HepG2 (cell line): ENCODE measurements around the gene SYMPK. TPM values are rescaled to one million over a fixed set of nuclear protein-coding genes. Genes with fewer than 3 reads are reported as not detected.

ENCODE experiments used
- ARNTL ChIP-seq: sonication (generic); formaldehyde crosslinking; IDR thresholded peaks from 2 replicates; pipeline ENCODE4 v1.4.0; 2020; ENCODE audit warnings: mild to moderate bottlenecking, missing genetic modification reagents
- BORCS8-MEF2B ChIP-seq: sonication (generic); formaldehyde crosslinking; IDR thresholded peaks from 2 replicates; pipeline ENCODE4 v1.8.0; 2022; ENCODE audit warnings: mild to moderate bottlenecking, missing genetic modification reagents
- CAMTA2 ChIP-seq: sonication (generic); formaldehyde crosslinking; IDR thresholded peaks from 2 replicates; pipeline ENCODE4 v1.4.0; 2020; ENCODE audit warnings: mild to moderate bottlenecking, missing genetic modification reagents, borderline replicate concordance
- CBX2 ChIP-seq, 2 experiments: fragments of 200-600 bp in 1 of 2; sonication (generic); formaldehyde crosslinking in 1 of 2; IDR thresholded peaks; 2 replicates each; pipeline versions ENCODE4 v1.7.0 to v1.8.1; 2018 to 2022; ENCODE audit warnings: low read depth in 2 of 2, low read length in 1 of 2, mild to moderate bottlenecking in 1 of 2, missing genetic modification reagents in 1 of 2
- ELF3 ChIP-seq: IDR thresholded peaks from 2 replicates; pipeline ENCODE4 v1.6.1; 2016; ENCODE audit warnings: missing genetic modification reagents, missing compliant biosample characterization
- GATA4 ChIP-seq: sonication (generic); IDR thresholded peaks from 2 replicates; pipeline ENCODE4 v1.6.1; 2016; ENCODE audit warnings: antibody characterized with exemption, low read depth, borderline replicate concordance
- HNRNPK ChIP-seq: fragments of 200-400 bp; formaldehyde crosslinking; IDR thresholded peaks from 2 replicates; pipeline ENCODE4 v1.6.1; 2018; ENCODE audit warnings: low read length, low read depth, moderate library complexity, mild to moderate bottlenecking; ENCODE audit not compliant: poor library complexity, severe bottlenecking
- KDM5B ChIP-seq: sonication (generic); formaldehyde crosslinking; IDR thresholded peaks from 2 replicates; pipeline ENCODE4 v1.4.0; 2020; ENCODE audit warnings: missing genetic modification reagents, mild to moderate bottlenecking, borderline replicate concordance
- MAFK ChIP-seq, 2 experiments: IDR thresholded peaks in 1 of 2; conservative IDR thresholded peaks in 1 of 2; 2 replicates each; pipeline ENCODE4 v1.6.1; 2011; ENCODE audit warnings: improper control_type of control experiment in 2 of 2, low read length in 2 of 2
- NBN ChIP-seq: fragments of 450-650 bp; conservative IDR thresholded peaks from 2 replicates; pipeline ENCODE4 v1.6.1; 2017
- POGZ ChIP-seq: sonication (generic); formaldehyde crosslinking; IDR thresholded peaks from 2 replicates; pipeline ENCODE4 v1.4.0; 2020; ENCODE audit warnings: mild to moderate bottlenecking, missing genetic modification reagents
- RARG ChIP-seq: sonication (generic); formaldehyde crosslinking; IDR thresholded peaks from 2 replicates; pipeline ENCODE4 v1.4.0; 2020; ENCODE audit warnings: low read depth, mild to moderate bottlenecking, missing genetic modification reagents
- STAG1 ChIP-seq: sonication (generic); formaldehyde crosslinking; IDR thresholded peaks from 2 replicates; pipeline ENCODE4 v1.4.0; 2020; ENCODE audit warnings: missing genetic modification reagents
- WIZ ChIP-seq: sonication (generic); formaldehyde crosslinking; IDR thresholded peaks from 2 replicates; pipeline ENCODE4 v1.5.1; 2020; ENCODE audit warnings: mild to moderate bottlenecking, missing genetic modification reagents
- ZBTB1 ChIP-seq: sonication (generic); formaldehyde crosslinking; IDR thresholded peaks from 2 replicates; pipeline ENCODE4 v1.4.0; 2020; ENCODE audit warnings: missing genetic modification reagents, borderline replicate concordance
- ZMYM2 ChIP-seq: sonication (generic); formaldehyde crosslinking; IDR thresholded peaks from 2 replicates; pipeline ENCODE4 v1.8.0; 2022; ENCODE audit warnings: mild to moderate bottlenecking, missing genetic modification reagents
- ZNF263 ChIP-seq: sonication (generic); formaldehyde crosslinking; IDR thresholded peaks from 2 replicates; pipeline ENCODE4 v1.4.0; 2020; ENCODE audit warnings: missing genetic modification reagents
- ZNF30 ChIP-seq: sonication (generic); formaldehyde crosslinking; IDR thresholded peaks from 2 replicates; pipeline ENCODE4 v1.5.0; 2020; ENCODE audit warnings: mild to moderate bottlenecking, missing genetic modification reagents
- polyA plus RNA-seq, 8 experiments: library from polyadenylated mRNA; depleted of rRNA in 3 of 8; stranded (reverse) in 7 of 8; unstranded in 1 of 8; fragments of >200 nt; fragmentation: Illumina TruSeq in 4 of 8; extraction: Trizol in 4 of 8; gene quantifications; 2 replicates each; pipeline versions ENCODE4 v1.2.1 to v1.2.3, GENCODE V29; 2011 to 2016; ENCODE audit warnings: low read depth in 4 of 8, missing spikeins in 1 of 8, mixed read lengths in 1 of 8; ENCODE audit not compliant: insufficient read depth in 1 of 8
- total RNA-seq, 5 experiments: library from RNA; depleted of rRNA; stranded (reverse); fragments of >200 nt; fragmentation: Illumina TruSeq; extraction: Trizol; gene quantifications; 2 replicates each; pipeline ENCODE4 v1.2.3, GENCODE V29; 2016; ENCODE audit warnings: low read depth in 1 of 5
- TF ChIP-seq, protein P1 (sequence below): sonication (generic); formaldehyde crosslinking; IDR thresholded peaks from 2 replicates; pipeline ENCODE4 v1.5.0; 2020; ENCODE audit warnings: mild to moderate bottlenecking, missing genetic modification reagents, borderline replicate concordance
- TF ChIP-seq, protein P2 (sequence below): sonication (generic); formaldehyde crosslinking; IDR thresholded peaks from 2 replicates; pipeline ENCODE4 v1.8.1; 2023; ENCODE audit warnings: mild to moderate bottlenecking, moderate library complexity, missing genetic modification reagents
- TF ChIP-seq, protein P3 (sequence below): sonication (generic); formaldehyde crosslinking; IDR thresholded peaks from 2 replicates; pipeline ENCODE4 v1.9.0; 2021; ENCODE audit warnings: missing genetic modification reagents, borderline replicate concordance

SYMPK gene
- total and polyA plus RNA-seq, 2 of the 13 experiments (the other 11 are each of a cell fraction or from before 2014, with no cell fraction given): 21.9 to 55.7 TPM

DNA sequence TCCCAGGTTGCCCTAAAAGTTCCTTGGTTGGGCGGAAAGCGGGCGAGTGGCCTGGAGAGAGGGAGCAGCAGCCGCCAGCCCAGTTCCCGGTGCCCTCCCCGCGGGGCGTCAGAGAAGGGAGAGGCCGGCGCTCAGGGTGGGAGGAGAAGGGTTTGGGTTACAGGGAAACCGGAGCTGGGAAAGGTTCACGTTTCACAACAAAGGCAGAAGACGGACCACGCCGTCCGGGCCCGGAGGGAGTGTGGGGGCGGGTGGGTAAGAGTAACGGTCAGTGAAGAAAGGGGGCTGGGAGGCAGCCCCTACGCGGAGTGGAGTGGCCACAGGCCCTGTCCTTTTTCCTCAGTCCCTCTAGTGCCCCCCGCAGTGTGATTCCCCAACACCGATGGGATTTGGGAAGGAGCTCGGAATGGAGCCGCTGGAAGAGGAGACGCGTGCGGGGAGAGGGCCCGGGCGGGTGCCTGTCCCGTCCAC is 95.5 kb downstream of the SYMPK start (continued):
- TF ChIP-seq KDM5B (CRISPR knock-in tag) (no peak), STAG1 (no peak), ZMYM2 (CRISPR knock-in tag) (no peak), ZNF263 (CRISPR knock-in tag) (no peak), ARNTL (CRISPR knock-in tag) (no peak), ZBTB1 (no peak), POGZ (CRISPR knock-in tag) (no peak), GATA4 (no peak), RARG (no peak), ZNF30 (CRISPR knock-in tag) (no peak), ELF3 (CRISPR knock-in tag) (peak; percentile 18; the same call in 1 of the 2 replicates), BORCS8-MEF2B (CRISPR knock-in tag) (no peak), CAMTA2 (no peak), WIZ (CRISPR knock-in tag) (no peak), CBX2 (IDR thresholded peaks at IDR 0.05; ENCODE audit: low read depth, low read length) (no peak), CBX2 (CRISPR knock-in tag; IDR thresholded peaks at IDR 0.05; ENCODE audit: low read depth) (no peak), HNRNPK (no peak), NBN (no peak), MAFK (conservative IDR thresholded peaks at IDR 0.05 in 1 of 2, IDR thresholded peaks at IDR 0.05 in 1 of 2; ENCODE audit: low read length in 2 of 2) (no peak)
- TF ChIP-seq, protein P1, sequence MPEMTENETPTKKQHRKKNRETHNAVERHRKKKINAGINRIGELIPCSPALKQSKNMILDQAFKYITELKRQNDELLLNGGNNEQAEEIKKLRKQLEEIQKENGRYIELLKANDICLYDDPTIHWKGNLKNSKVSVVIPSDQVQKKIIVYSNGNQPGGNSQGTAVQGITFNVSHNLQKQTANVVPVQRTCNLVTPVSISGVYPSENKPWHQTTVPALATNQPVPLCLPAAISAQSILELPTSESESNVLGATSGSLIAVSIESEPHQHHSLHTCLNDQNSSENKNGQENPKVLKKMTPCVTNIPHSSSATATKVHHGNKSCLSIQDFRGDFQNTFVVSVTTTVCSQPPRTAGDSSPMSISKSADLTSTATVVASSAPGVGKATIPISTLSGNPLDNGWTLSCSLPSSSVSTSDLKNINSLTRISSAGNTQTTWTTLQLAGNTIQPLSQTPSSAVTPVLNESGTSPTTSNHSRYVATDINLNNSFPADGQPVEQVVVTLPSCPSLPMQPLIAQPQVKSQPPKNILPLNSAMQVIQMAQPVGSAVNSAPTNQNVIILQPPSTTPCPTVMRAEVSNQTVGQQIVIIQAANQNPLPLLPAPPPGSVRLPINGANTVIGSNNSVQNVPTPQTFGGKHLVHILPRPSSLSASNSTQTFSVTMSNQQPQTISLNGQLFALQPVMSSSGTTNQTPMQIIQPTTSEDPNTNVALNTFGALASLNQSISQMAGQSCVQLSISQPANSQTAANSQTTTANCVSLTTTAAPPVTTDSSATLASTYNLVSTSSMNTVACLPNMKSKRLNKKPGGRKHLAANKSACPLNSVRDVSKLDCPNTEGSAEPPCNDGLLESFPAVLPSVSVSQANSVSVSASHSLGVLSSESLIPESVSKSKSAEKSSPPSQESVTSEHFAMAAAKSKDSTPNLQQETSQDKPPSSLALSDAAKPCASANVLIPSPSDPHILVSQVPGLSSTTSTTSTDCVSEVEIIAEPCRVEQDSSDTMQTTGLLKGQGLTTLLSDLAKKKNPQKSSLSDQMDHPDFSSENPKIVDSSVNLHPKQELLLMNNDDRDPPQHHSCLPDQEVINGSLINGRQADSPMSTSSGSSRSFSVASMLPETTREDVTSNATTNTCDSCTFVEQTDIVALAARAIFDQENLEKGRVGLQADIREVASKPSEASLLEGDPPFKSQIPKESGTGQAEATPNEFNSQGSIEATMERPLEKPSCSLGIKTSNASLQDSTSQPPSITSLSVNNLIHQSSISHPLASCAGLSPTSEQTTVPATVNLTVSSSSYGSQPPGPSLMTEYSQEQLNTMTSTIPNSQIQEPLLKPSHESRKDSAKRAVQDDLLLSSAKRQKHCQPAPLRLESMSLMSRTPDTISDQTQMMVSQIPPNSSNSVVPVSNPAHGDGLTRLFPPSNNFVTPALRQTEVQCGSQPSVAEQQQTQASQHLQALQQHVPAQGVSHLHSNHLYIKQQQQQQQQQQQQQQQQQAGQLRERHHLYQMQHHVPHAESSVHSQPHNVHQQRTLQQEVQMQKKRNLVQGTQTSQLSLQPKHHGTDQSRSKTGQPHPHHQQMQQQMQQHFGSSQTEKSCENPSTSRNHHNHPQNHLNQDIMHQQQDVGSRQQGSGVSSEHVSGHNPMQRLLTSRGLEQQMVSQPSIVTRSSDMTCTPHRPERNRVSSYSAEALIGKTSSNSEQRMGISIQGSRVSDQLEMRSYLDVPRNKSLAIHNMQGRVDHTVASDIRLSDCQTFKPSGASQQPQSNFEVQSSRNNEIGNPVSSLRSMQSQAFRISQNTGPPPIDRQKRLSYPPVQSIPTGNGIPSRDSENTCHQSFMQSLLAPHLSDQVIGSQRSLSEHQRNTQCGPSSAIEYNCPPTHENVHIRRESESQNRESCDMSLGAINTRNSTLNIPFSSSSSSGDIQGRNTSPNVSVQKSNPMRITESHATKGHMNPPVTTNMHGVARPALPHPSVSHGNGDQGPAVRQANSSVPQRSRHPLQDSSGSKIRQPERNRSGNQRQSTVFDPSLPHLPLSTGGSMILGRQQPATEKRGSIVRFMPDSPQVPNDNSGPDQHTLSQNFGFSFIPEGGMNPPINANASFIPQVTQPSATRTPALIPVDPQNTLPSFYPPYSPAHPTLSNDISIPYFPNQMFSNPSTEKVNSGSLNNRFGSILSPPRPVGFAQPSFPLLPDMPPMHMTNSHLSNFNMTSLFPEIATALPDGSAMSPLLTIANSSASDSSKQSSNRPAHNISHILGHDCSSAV (CRISPR knock-in tag): no peak
- TF ChIP-seq, protein P2, sequence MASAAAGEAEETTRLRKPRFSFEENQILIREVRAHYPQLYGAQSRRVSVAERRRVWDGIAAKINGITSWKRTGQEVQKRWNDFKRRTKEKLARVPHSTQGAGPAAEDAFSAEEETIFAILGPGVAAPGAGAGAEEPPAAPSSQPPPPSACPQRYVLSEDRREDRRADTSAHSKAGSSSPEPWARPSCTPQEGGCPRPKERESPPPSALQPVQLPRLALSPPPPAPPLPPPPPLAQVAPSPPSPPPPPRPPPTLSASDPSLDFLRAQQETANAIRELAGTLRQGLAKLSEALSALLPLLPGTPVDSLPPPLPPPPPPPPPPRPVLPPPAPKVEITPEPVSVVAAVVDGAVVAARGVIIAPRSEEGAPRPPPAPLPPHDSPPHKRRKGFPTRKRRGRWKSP (CRISPR knock-in tag): no peak
- TF ChIP-seq, protein P3, sequence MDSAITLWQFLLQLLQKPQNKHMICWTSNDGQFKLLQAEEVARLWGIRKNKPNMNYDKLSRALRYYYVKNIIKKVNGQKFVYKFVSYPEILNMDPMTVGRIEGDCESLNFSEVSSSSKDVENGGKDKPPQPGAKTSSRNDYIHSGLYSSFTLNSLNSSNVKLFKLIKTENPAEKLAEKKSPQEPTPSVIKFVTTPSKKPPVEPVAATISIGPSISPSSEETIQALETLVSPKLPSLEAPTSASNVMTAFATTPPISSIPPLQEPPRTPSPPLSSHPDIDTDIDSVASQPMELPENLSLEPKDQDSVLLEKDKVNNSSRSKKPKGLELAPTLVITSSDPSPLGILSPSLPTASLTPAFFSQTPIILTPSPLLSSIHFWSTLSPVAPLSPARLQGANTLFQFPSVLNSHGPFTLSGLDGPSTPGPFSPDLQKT (CRISPR knock-in tag): no peak
